ENCODE measurements around the gene LPCAT4. TPM values are rescaled to one million over a fixed set of nuclear protein-coding genes. Genes with fewer than 3 reads are reported as not detected.

LPCAT4 gene
- total RNA-seq, 4 donors from 2014 or later: 1.7 to 7.4 (median 4.0) TPM

DNA sequence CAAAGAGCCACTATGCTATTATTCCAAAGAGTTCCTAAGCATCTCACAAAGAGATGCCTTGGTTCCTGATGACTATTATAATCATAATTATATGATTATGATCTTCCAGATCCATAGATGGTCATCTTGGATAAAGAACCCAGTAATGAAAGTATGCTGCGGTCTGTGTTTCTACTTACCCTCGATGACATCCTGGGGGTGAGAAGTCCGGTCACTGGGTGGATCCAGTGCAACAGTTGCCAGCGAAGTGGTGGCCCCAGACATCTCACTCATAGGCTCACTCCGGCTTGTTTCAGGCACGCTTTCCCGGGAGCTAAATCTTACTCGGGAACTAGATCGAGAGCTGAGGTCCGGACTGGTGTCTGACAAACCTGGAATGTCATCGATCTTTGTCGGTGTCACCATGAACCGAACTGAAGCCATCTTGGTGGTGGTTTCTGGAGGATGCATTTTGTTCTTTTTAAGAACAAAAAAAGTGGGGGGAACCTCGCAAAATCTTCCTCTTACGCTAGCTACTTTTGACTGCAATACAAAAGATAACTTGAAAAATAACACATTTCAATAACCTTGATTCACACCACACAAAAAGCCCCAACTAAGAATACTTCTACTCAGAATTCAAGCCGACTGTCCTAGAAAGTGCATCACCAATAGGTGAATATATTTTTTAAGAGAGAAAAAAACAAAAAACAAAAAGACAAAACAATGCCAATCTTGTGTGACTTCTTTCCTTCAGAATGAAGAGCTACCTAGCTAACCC lies 30.6 kb downstream of the LPCAT4 start:
- Histone ChIP-seq H3K4me3 (peak overlapping the region; percentile 75 to 91 (median 86)), H3K4me1 (peaks cover 34 to 35% of the 10 kb centered on the region in 2 donors), H3K27me3 (no peaks in the 10 kb centered on the region), H3K27ac (peak overlapping the region; percentile 90 to 96 (median 92)), H3K9me3 (no peaks in the 10 kb centered on the region), H3K36me3 (peaks cover 0 to 9% of the 10 kb centered on the region in 2 donors)
- TF ChIP-seq, protein P1, sequence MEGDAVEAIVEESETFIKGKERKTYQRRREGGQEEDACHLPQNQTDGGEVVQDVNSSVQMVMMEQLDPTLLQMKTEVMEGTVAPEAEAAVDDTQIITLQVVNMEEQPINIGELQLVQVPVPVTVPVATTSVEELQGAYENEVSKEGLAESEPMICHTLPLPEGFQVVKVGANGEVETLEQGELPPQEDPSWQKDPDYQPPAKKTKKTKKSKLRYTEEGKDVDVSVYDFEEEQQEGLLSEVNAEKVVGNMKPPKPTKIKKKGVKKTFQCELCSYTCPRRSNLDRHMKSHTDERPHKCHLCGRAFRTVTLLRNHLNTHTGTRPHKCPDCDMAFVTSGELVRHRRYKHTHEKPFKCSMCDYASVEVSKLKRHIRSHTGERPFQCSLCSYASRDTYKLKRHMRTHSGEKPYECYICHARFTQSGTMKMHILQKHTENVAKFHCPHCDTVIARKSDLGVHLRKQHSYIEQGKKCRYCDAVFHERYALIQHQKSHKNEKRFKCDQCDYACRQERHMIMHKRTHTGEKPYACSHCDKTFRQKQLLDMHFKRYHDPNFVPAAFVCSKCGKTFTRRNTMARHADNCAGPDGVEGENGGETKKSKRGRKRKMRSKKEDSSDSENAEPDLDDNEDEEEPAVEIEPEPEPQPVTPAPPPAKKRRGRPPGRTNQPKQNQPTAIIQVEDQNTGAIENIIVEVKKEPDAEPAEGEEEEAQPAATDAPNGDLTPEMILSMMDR (IDR thresholded peaks at IDR 0.05 in 4 of 5, conservative IDR thresholded peaks at IDR 0.05 in 1 of 5): no peak
- TF ChIP-seq POLR2A (IDR thresholded peaks at IDR 0.05): no peak
- in situ Hi-C loops (cut with MboI; ENCODE audit: low sequenced_read_pairs in 4 of 4) (loop anchor here in 1 of 4 donors (10.0 kb wide), 1 partner anchor 232 kb away; the partner anchor contains the start of genes EMC7 and PGBD4), intact Hi-C loops (cut with DNase I; ENCODE audit: low total_unique reads) (loop anchor here (5.0 kb wide), 2 partner anchors 109 to 234 kb away; partner anchors contain the start of genes EMC4, EMC7 and PGBD4)
- DNase-seq (no peak), ATAC-seq (no peak)

DNA sequence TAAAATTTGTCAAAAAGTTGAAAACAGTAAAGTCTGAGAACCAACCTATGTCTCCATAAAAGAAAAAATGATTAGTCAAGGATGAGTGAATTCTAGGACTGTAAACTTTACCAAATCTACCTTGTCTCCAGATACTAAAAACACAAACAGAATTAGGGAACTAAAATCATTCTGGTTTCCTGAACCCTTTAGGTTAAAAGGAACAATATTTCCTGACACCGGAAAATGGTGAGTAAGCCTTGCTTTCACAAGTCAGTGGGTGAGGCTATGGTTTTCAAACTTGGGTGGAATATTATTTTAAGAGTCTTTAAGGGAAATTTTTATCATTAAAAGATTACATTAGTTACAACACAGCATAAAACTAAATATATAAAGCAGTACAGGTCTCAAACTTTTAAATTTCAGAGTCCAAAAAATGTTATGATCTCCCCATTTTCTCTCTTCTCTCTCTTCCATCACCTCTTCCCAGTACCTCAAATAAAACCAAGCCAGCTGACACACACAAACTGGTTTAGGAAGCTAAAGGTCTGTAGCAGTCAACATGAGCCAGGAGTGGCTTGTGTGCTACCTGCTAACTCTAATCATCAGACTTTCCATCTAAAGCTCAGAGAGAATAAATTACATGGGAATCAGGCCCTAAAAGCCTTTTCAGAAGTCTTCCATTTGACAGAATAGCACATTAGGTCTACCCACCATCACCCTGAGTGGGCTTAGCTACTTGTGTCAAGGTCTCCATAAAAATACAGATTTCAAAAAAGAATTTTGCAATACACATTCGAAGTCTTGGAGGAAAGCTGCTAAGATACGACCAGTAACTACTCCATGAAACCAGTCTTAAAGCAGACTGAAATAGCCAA lies 31.6 kb downstream of the LPCAT4 start:
- in situ Hi-C loops (cut with MboI; ENCODE audit: low sequenced_read_pairs in 4 of 4): loop anchor here in 1 of 4 donors (10.0 kb wide), 1 partner anchor 231 kb away; the partner anchor contains the start of genes EMC7 and PGBD4
- H3K27ac ChIP-seq: peak overlapping the region; percentile 66 to 93 (median 91)
- ATAC-seq: no peak
- H3K36me3 ChIP-seq: peaks cover 0 to 7% of the 10 kb centered on the region in 2 donors
- intact Hi-C loops (cut with DNase I; ENCODE audit: low total_unique reads): loop anchor here (5.0 kb wide), 2 partner anchors 108 to 233 kb away; partner anchors contain the start of genes EMC4, EMC7 and PGBD4
- TF ChIP-seq POLR2A (IDR thresholded peaks at IDR 0.05): no peak
- TF ChIP-seq, protein P1 (IDR thresholded peaks at IDR 0.05 in 4 of 5, conservative IDR thresholded peaks at IDR 0.05 in 1 of 5): no peak
- peaks cover 33 to 34% of the 10 kb centered on the region in 2 donors for H3K4me1 ChIP-seq
- peak overlapping the region; percentile 8 to 91 (median 48) for H3K4me3 ChIP-seq
- no peaks in the 10 kb centered on the region for H3K27me3 ChIP-seq
- no peak for DNase-seq
- no peaks in the 10 kb centered on the region for H3K9me3 ChIP-seq

GRCh38 chr15:34334672-34335071 lies 32.3 kb downstream of the LPCAT4 start:
- Histone ChIP-seq H3K36me3 (peaks cover 0 to 5% of the 10 kb centered on the region in 2 donors), H3K27ac (peak overlapping the region; percentile 66 to 93 (median 91)), H3K9me3 (no peaks in the 10 kb centered on the region), H3K4me1 (peaks cover 31 to 34% of the 10 kb centered on the region in 2 donors), H3K4me3 (peak overlapping the region in 3 of 4 donors; percentile 10 to 85 (median 38)), H3K27me3 (no peaks in the 10 kb centered on the region)
- intact Hi-C loops (cut with DNase I; ENCODE audit: low total_unique reads): loop anchor here (5.0 kb wide), 2 partner anchors 107 to 232 kb away; partner anchors contain the start of genes EMC4, EMC7 and PGBD4
- no peak for TF ChIP-seq POLR2A (IDR thresholded peaks at IDR 0.05)
- TF ChIP-seq, protein P1 (IDR thresholded peaks at IDR 0.05 in 4 of 5, conservative IDR thresholded peaks at IDR 0.05 in 1 of 5): no peak
- no peak for DNase-seq
- in situ Hi-C loops (cut with MboI; ENCODE audit: low sequenced_read_pairs in 4 of 4): loop anchor here in 1 of 4 donors (10.0 kb wide), 1 partner anchor 230 kb away; the partner anchor contains the start of genes EMC7 and PGBD4
- no peak for ATAC-seq

GRCh38 chr15:34332553-34333120 lies 34.4 kb downstream of the LPCAT4 start:
- in situ Hi-C loops (cut with MboI; ENCODE audit: low sequenced_read_pairs in 4 of 4): loop anchor here in 1 of 4 donors (10.0 kb wide), 1 partner anchor 228 kb away; the partner anchor contains the start of genes EMC7 and PGBD4
- Histone ChIP-seq H3K4me1 (peaks cover 23 to 32% of the 10 kb centered on the region in 2 donors), H3K9me3 (no peaks in the 10 kb centered on the region)

More at GRCh38 chr15:34332553-34333120, 34.4 kb downstream of the LPCAT4 start:
- no peak for DNase-seq
- no peak overlapping the region for H3K4me3 ChIP-seq
- no peaks in the 10 kb centered on the region for H3K27me3 ChIP-seq
- no peaks in the 10 kb centered on the region for H3K36me3 ChIP-seq
- no peak overlapping the region for H3K27ac ChIP-seq
- intact Hi-C loops (cut with DNase I; ENCODE audit: low total_unique reads): no loop called here
- no peak for ATAC-seq
- TF ChIP-seq, protein P1 (IDR thresholded peaks at IDR 0.05 in 4 of 5, conservative IDR thresholded peaks at IDR 0.05 in 1 of 5): no peak
- TF ChIP-seq POLR2A (IDR thresholded peaks at IDR 0.05): no peak

Data from gastrocnemius medialis (tissue), 4 donors.